ENCODE measurements around the gene PIK3AP1.
"Not testable (repeated sequence)": the region's sequence is repeated elsewhere in the genome, so short reads cannot be mapped to it uniquely, and the experiment has no call there.

PIK3AP1 gene

GRCh38 chr10:96568402-96568801 lies 151.9 kb downstream of the PIK3AP1 start:
- Mint-ChIP-seq H3K4me3 (no peak overlapping the region), H3K27ac (ENCODE audit: low read depth) (peak overlapping the region; percentile 74), H3K4me1 (peaks cover 67% of the 10 kb centered on the region), H3K36me3 (ENCODE audit: insufficient read depth) (peaks cover 24% of the 10 kb centered on the region), H3K9me3 (no peaks in the 10 kb centered on the region), H3K27me3 (no peaks in the 10 kb centered on the region)
- ATAC-seq (replicated peaks; ENCODE audit: extremely low read depth, poor library complexity, severe bottlenecking) (no peak), DNase-seq (ENCODE audit: low spot score in 2 of 2) (no peak)

GRCh38 chr10:96565774-96566173 lies 154.5 kb downstream of the PIK3AP1 start:
- no peaks in the 10 kb centered on the region for H3K27me3 Mint-ChIP-seq
- no peak overlapping the region for H3K27ac Mint-ChIP-seq (ENCODE audit: low read depth)
- H3K4me1 Mint-ChIP-seq = peaks cover 60% of the 10 kb centered on the region
- H3K9me3 Mint-ChIP-seq = no peaks in the 10 kb centered on the region
- peaks cover 27% of the 10 kb centered on the region for H3K36me3 Mint-ChIP-seq (ENCODE audit: insufficient read depth)
- ATAC-seq (replicated peaks; ENCODE audit: extremely low read depth, poor library complexity, severe bottlenecking) = no peak
- H3K4me3 Mint-ChIP-seq = no peak overlapping the region
- DNase-seq (ENCODE audit: low spot score in 2 of 2) = no peak

GRCh38 chr10:96560966-96561887 lies 159.1 kb downstream of the PIK3AP1 start:
- no peak for ATAC-seq (replicated peaks; ENCODE audit: extremely low read depth, poor library complexity, severe bottlenecking)
- H3K9me3 Mint-ChIP-seq = no peaks in the 10 kb centered on the region
- H3K4me3 Mint-ChIP-seq = no peak overlapping the region
- DNase-seq (ENCODE audit: low spot score in 2 of 2) = no peak
- peaks cover 18% of the 10 kb centered on the region for H3K4me1 Mint-ChIP-seq
- H3K27me3 Mint-ChIP-seq = no peaks in the 10 kb centered on the region
- peaks cover 33% of the 10 kb centered on the region for H3K36me3 Mint-ChIP-seq (ENCODE audit: insufficient read depth)
- peak overlapping the region; percentile 11 for H3K27ac Mint-ChIP-seq (ENCODE audit: low read depth)

GRCh38 chr10:96560489-96560888 lies 159.8 kb downstream of the PIK3AP1 start:
- H3K27ac Mint-ChIP-seq (ENCODE audit: low read depth) = no peak overlapping the region
- no peak overlapping the region for H3K4me3 Mint-ChIP-seq
- H3K9me3 Mint-ChIP-seq = no peaks in the 10 kb centered on the region
- ATAC-seq (replicated peaks; ENCODE audit: extremely low read depth, poor library complexity, severe bottlenecking) (no peak), DNase-seq (ENCODE audit: low spot score in 2 of 2) (no peak)
- H3K27me3 Mint-ChIP-seq = no peaks in the 10 kb centered on the region
- peaks cover 12% of the 10 kb centered on the region for H3K4me1 Mint-ChIP-seq
- peaks cover 32% of the 10 kb centered on the region for H3K36me3 Mint-ChIP-seq (ENCODE audit: insufficient read depth)

- H3K36me3 Mint-ChIP-seq (ENCODE audit: insufficient read depth) = peaks cover 27% of the 10 kb centered on the region
- H3K4me3 Mint-ChIP-seq = no peak overlapping the region
- no peaks in the 10 kb centered on the region for H3K9me3 Mint-ChIP-seq
- H3K27me3 Mint-ChIP-seq = no peaks in the 10 kb centered on the region
- ATAC-seq (replicated peaks; ENCODE audit: extremely low read depth, poor library complexity, severe bottlenecking) = peak; percentile 28
- no peak overlapping the region for H3K27ac Mint-ChIP-seq (ENCODE audit: low read depth)
- H3K4me1 Mint-ChIP-seq = no peaks in the 10 kb centered on the region
- no peak for DNase-seq (ENCODE audit: low spot score in 2 of 2)
Measured at GRCh38 chr10:96556003-96556402, 164.3 kb downstream of the PIK3AP1 start.

GRCh38 chr10:96555330-96555729 lies 165.0 kb downstream of the PIK3AP1 start:
- Mint-ChIP-seq H3K27ac (ENCODE audit: low read depth) (no peak overlapping the region), H3K9me3 (no peaks in the 10 kb centered on the region), H3K4me3 (no peak overlapping the region), H3K4me1 (no peaks in the 10 kb centered on the region), H3K27me3 (no peaks in the 10 kb centered on the region), H3K36me3 (ENCODE audit: insufficient read depth) (peaks cover 26% of the 10 kb centered on the region)
- no peak for ATAC-seq (replicated peaks; ENCODE audit: extremely low read depth, poor library complexity, severe bottlenecking)
- no peak for DNase-seq (ENCODE audit: low spot score in 2 of 2)

- Mint-ChIP-seq H3K9me3 (no peaks in the 10 kb centered on the region), H3K4me1 (peaks cover 9% of the 10 kb centered on the region), H3K4me3 (no peak overlapping the region), H3K36me3 (ENCODE audit: insufficient read depth) (peaks cover 61% of the 10 kb centered on the region), H3K27ac (ENCODE audit: low read depth) (no peak overlapping the region), H3K27me3 (no peaks in the 10 kb centered on the region)
- ATAC-seq (replicated peaks; ENCODE audit: extremely low read depth, poor library complexity, severe bottlenecking) = no peak
- DNase-seq (ENCODE audit: low spot score in 2 of 2) = no peak
Measured at GRCh38 chr10:96548589-96548988, 171.7 kb downstream of the PIK3AP1 start.

- Mint-ChIP-seq H3K4me1 (peaks cover 16% of the 10 kb centered on the region), H3K36me3 (ENCODE audit: insufficient read depth) (peaks cover 68% of the 10 kb centered on the region)
- not testable (repeated sequence) for H3K9me3 Mint-ChIP-seq; DNase-seq (ENCODE audit: low spot score in 2 of 2); H3K4me3 Mint-ChIP-seq; H3K27me3 Mint-ChIP-seq; H3K27ac Mint-ChIP-seq (ENCODE audit: low read depth); ATAC-seq (replicated peaks; ENCODE audit: extremely low read depth, poor library complexity, severe bottlenecking)
Measured at GRCh38 chr10:96545558-96545957, 174.8 kb downstream of the PIK3AP1 start.
